T-helper 2 cell treated with Interferon-gamma antibody and Interleukin-4, amounts not matched to agents 5 μg/mL and 100 μg/mL, for 36 hours (primary cell): ENCODE results near the gene TRMT13.

Experiments
- DNase-seq: peaks from one replicate; pipeline ENCODE4 v3.0.0; 2021; ENCODE audit warnings: low spot score
- H3K27ac Mint-ChIP-seq: one replicate; pipeline ENCODE4 v1.8.0; 2021; ENCODE audit warnings: mild to moderate bottlenecking, mixed read lengths
- H3K27me3 Mint-ChIP-seq: one replicate; pipeline ENCODE4 v1.8.0; 2021; ENCODE audit warnings: low read depth, mixed read lengths
- H3K36me3 Mint-ChIP-seq: one replicate; pipeline ENCODE4 v1.8.0; 2021; ENCODE audit warnings: low read depth, mixed read lengths
- H3K4me1 Mint-ChIP-seq: one replicate; pipeline ENCODE4 v1.8.0; 2021; ENCODE audit warnings: low read depth, mixed read lengths
- H3K4me3 Mint-ChIP-seq: one replicate; pipeline ENCODE4 v1.8.0; 2022; ENCODE audit warnings: mild to moderate bottlenecking, moderate library complexity, mixed read lengths
- H3K9me3 Mint-ChIP-seq: one replicate; pipeline ENCODE4 v1.8.0; 2021; ENCODE audit warnings: mixed read lengths

Gene TRMT13, protein sequence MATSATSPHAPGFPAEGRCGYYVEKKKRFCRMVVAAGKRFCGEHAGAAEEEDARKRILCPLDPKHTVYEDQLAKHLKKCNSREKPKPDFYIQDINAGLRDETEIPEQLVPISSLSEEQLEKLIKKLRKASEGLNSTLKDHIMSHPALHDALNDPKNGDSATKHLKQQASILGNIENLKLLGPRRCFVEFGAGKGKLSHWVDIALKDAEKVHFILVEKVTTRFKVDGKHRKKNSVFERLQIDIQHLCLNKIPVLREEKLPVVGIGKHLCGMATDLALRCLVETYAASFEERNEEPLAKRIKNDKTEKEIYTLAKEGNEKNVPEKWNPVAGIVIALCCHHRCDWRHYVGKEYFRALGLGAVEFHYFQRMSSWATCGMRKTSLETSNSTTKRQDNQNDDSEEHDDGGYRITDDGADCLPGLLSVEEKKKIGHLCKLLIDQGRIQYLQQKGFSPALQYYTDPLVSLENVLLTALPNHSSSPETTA

DNA sequence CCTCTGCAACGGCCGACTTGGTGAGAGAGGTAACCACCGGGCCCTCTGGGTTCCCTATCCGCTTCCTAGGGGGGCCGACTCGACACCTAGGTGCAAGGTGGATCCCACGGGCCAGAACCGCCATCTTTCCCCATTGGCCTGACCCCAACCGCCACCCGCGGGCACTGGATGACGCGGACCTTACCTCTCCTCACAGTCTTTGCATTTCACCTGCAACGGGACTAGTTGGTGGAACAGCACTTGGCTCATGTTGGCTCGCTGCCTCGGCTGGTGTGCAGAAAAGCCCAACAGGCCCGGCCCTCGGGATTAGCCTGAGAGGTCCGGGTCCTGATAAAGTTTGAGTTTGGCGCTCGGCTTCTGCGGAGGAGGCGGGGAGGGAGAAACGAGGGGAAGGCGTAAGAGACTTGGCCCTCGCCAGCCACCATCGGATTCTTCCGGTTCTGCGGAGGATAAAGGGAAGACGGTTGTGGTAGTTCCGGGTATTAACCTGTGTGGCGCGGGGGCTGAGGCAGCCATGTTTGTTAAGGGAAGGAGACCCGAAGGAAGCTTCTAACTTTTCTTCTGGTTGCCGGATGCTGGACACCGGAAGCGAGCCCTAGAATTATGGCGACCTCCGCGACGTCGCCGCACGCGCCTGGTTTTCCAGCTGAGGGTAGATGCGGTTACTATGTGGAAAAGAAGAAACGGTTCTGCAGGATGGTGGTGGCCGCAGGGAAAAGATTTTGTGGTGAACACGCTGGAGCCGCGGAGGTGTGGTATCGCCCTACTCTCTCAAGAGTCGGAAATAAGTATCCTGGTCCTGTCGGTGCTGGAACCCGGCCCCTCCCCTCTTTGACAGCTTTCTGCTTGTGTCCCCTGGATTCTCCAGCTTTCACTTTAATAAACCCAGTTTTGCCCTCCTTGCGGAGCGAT is at the start of gene TRMT13, which contains the start of gene SASS6:
Gene TRMT13 (plus strand): TSS at position 598 of the 912 bp plus-strand sequence. CDS start 6 bp downstream, at position 604.
Gene SASS6 (minus strand): TSS at position 365 of the 912 bp plus-strand sequence. CDS start 116 bp downstream, at position 249.
- peak within 1 kb of the TSS; percentile 97 for H3K4me3 Mint-ChIP-seq
- H3K9me3 Mint-ChIP-seq: no peaks in the 10 kb centered on the region
- peak; percentile 95 for DNase-seq
- H3K36me3 Mint-ChIP-seq: peaks cover 14% of the 10 kb centered on the region
- peak within 1 kb of the TSS; percentile 91 for H3K27ac Mint-ChIP-seq
- peaks cover 29% of the 10 kb centered on the region for H3K4me1 Mint-ChIP-seq
- no peaks in the 10 kb centered on the region for H3K27me3 Mint-ChIP-seq

DNA sequence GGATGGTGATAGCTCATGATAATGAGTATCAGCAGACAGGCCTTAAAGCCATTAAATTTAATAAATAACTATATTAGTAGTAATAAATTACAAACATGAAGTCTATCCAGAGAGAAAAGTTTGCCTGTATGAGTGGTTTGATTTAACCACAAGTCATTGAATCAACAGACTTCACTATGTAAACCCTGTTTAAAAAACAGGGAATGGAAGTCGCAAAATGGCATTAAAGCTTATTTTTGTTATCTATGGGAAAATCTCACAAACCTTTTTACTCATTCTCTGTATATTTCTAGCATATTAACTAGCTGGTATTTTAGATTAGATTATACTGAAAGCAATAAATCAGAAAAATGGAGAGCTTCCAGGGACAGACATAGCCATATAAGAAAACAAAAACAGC is 45.6 kb upstream of the TRMT13 start:
- Mint-ChIP-seq H3K4me1 (no peaks in the 10 kb centered on the region), H3K27me3 (no peaks in the 10 kb centered on the region), H3K36me3 (peaks cover 14% of the 10 kb centered on the region), H3K4me3 (no peak overlapping the region), H3K9me3 (no peaks in the 10 kb centered on the region), H3K27ac (no peak overlapping the region)
- DNase-seq: no peak

DNA sequence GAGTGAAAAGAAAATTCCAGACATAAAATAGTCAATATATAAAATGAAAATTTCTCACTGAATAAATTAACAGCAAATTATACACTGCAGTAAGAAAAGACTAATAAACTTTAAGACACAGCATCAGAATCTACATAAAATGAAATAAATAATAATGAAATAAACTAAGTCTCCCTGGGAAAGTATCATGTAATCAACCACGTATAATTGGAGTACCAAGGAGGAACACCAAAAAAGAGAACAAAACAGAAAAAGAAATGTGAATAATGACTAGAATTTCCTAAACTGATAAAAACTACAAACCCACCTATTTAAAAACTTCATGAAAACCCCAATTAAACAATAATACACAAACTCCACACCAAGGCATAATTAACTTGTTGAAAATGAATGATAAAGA is 43.9 kb upstream of the TRMT13 start:
- Mint-ChIP-seq H3K27ac (no peak overlapping the region), H3K9me3 (no peaks in the 10 kb centered on the region), H3K4me1 (no peaks in the 10 kb centered on the region), H3K4me3 (no peak overlapping the region), H3K27me3 (no peaks in the 10 kb centered on the region), H3K36me3 (peaks cover 22% of the 10 kb centered on the region)
- DNase-seq: no peak

DNA sequence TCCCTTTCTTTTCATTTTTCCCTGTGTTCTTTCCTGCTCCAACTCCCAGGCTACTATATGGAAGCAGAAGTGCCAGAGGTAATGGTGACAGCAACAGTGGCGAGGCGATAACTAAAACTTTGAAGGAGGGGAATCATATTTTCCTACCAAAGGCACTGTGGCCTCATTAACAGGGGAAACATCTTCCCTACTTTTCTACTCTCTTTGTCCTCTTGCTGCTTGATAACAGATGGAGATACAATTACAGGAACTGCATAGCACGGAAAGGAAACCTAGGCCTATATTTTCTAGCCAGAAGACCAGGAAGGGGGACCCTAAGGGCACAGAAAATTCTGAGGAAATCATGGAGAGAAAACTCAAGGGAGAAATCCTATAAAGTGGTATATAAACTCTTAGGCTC is 42.5 kb upstream of the TRMT13 start:
- no peak for DNase-seq
- Mint-ChIP-seq H3K36me3 (peaks cover 24% of the 10 kb centered on the region), H3K27ac (no peak overlapping the region), H3K4me3 (no peak overlapping the region), H3K27me3 (no peaks in the 10 kb centered on the region), H3K4me1 (no peaks in the 10 kb centered on the region), H3K9me3 (no peaks in the 10 kb centered on the region)

DNA sequence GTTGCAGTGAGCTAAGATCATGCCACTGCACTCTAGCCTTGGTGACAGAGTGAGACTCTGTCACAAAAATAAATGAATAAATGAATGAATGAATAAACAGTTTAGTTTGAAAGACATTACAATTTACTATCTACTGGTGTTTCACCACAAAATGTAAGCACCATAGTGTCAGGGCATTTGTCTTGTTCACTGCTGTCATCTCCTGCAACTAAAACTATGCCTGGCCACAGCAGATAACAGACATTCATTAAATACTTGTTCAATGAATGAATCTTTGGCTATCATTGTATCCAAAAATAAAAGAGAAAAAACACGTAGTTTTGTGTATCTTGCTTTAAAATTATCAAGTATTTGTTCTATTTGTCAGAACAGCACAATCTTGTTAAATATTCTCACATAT is 32.8 kb upstream of the TRMT13 start:
- no peaks in the 10 kb centered on the region for H3K27me3 Mint-ChIP-seq
- peaks cover 46% of the 10 kb centered on the region for H3K36me3 Mint-ChIP-seq
- H3K4me3 Mint-ChIP-seq: no peak overlapping the region
- H3K9me3 Mint-ChIP-seq: peaks cover 5% of the 10 kb centered on the region
- no peak for DNase-seq
- no peaks in the 10 kb centered on the region for H3K4me1 Mint-ChIP-seq
- no peak overlapping the region for H3K27ac Mint-ChIP-seq

DNA sequence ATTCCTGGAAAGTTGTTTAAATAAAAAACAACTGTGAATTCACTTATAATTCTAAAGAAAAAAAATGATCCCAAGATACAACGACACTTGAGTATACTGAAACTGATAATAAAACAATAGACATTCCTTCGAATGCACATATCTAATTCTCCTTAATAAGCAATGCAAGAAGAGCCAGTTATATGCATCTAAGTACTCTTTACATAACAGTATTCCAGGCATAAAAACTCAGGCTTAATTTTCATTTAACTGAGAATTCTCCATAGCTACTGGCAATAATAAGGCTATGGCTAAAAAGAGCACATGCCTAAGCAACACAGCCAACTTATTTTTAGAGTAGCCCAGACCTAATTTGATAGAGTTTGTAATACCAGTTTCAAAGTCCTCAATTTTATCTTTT is 31.4 kb upstream of the TRMT13 start:
- no peak for DNase-seq
- Mint-ChIP-seq H3K9me3 (no peaks in the 10 kb centered on the region), H3K4me1 (no peaks in the 10 kb centered on the region), H3K27ac (no peak overlapping the region), H3K27me3 (no peaks in the 10 kb centered on the region), H3K4me3 (no peak overlapping the region), H3K36me3 (peaks cover 45% of the 10 kb centered on the region)

DNA sequence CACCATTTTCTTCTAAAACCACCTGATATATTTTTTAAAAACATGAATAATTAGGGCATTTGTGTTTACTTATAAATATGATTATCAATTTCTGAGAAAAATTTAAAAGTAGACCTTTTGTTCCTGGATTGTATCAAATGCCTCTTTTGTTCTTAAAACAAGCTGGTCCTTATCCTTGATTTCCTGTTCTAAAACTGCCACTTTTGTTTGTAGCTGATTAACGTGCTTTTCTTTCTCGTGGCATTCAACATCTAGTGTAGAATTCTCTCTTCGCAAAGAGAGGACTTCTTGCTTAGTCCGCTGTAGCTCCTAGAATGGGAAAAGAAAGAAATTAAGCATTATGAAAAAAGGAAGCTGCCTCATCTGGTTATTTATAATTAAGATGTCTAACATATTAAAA is 25.3 kb upstream of the TRMT13 start:
- H3K27ac Mint-ChIP-seq: no peak overlapping the region
- H3K9me3 Mint-ChIP-seq: no peaks in the 10 kb centered on the region
- H3K27me3 Mint-ChIP-seq: no peaks in the 10 kb centered on the region
- no peak overlapping the region for H3K4me3 Mint-ChIP-seq
- H3K4me1 Mint-ChIP-seq: peaks cover 2% of the 10 kb centered on the region
- H3K36me3 Mint-ChIP-seq: peaks cover 28% of the 10 kb centered on the region
- no peak for DNase-seq

DNA sequence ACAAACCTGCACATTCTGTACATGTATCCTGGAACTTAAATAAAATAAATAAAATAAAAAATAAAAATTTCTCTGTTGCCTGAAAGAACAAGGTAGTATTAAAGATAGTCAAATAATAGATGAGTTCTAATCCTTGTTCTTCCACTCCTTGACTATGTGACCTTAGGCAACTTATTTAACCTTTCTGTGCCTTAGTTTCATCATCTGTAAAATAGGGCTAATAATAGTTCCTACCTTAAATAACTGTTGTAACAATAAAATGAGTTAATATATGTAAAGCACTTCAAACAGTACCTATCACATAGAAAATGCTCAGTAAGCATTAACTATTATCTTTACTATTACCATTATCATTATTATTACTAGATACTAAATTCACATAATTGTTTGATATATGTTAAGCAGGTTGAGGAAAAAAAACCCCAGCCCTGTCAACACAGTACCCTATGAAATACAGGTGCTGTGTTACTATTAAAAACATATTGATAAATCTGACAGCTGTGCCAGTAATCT is 23.4 kb upstream of the TRMT13 start:
- Mint-ChIP-seq H3K4me1 (peaks cover 2% of the 10 kb centered on the region), H3K36me3 (peaks cover 22% of the 10 kb centered on the region), H3K27me3 (no peaks in the 10 kb centered on the region), H3K4me3 (no peak overlapping the region), H3K27ac (no peak overlapping the region), H3K9me3 (no peaks in the 10 kb centered on the region)
- no peak for DNase-seq

DNA sequence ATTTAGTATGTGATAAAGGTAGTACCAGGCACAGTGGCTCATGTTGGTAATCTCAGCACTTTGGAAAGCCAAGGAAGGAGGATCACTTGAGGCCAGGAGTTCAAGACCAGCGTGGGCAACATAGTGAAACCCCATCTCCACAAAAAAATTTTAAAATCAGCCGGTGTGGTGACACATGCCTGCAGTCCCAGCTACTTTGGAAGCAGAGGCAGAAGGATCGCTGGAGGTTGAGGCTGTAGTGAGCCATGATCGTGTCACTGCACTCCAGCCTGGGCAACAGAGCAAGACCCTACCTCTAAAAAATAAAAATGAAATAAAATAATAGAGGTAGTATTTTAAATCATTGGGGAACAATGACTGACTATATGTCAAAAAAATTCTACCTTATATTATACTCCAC is 17.4 kb upstream of the TRMT13 start:
- Mint-ChIP-seq H3K9me3 (no peaks in the 10 kb centered on the region), H3K4me3 (no peak overlapping the region), H3K27ac (no peak overlapping the region), H3K4me1 (no peaks in the 10 kb centered on the region), H3K36me3 (peaks cover 34% of the 10 kb centered on the region), H3K27me3 (no peaks in the 10 kb centered on the region)
- no peak for DNase-seq

DNA sequence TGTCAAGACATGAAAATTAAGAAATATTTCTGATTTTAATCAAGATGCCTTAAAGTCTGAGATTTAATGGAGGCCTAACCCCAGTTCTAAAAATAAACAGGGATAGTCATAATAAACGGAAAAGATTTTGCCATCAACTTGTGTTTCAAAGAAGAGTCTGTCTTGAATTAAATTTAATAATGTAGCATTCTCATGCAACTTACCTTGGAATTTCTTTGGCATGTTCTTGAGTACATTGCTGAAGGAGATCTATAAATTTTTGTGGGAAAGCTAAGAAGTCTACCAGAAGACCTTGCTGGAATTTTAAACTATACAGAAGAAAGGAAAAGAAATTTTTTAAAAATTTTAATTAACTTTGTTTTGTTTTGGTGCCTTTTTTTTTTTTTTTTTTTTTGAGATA is 10.8 kb upstream of the TRMT13 start:
- H3K9me3 Mint-ChIP-seq: no peaks in the 10 kb centered on the region
- H3K36me3 Mint-ChIP-seq: peaks cover 27% of the 10 kb centered on the region
- peaks cover 2% of the 10 kb centered on the region for H3K4me1 Mint-ChIP-seq
- no peak overlapping the region for H3K4me3 Mint-ChIP-seq
- no peak overlapping the region for H3K27ac Mint-ChIP-seq
- no peaks in the 10 kb centered on the region for H3K27me3 Mint-ChIP-seq
- DNase-seq: no peak

DNA sequence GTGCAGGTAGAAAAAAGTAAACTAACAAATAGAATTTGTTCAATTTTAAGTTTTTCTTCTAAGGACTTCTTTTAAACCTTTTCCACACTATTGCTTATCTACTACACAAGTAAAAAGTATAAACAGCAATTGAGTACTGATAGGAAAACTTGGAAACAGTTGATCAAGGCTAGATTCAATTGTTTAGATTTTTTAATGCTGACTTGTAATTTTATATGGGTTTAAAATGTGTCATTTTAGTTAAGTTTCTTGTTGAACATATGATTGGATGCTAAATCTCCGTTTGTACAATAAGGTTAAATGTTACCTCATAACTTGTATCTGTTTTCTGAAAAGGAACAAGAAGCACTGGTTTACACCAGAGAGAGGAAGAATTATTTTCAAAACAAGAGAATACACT is 5.7 kb upstream of the TRMT13 start:
- peaks cover 11% of the 10 kb centered on the region for H3K36me3 Mint-ChIP-seq
- no peaks in the 10 kb centered on the region for H3K27me3 Mint-ChIP-seq
- DNase-seq: no peak
- no peak overlapping the region for H3K4me3 Mint-ChIP-seq
- peaks cover 25% of the 10 kb centered on the region for H3K4me1 Mint-ChIP-seq
- no peak overlapping the region for H3K27ac Mint-ChIP-seq
- H3K9me3 Mint-ChIP-seq: no peaks in the 10 kb centered on the region

DNA sequence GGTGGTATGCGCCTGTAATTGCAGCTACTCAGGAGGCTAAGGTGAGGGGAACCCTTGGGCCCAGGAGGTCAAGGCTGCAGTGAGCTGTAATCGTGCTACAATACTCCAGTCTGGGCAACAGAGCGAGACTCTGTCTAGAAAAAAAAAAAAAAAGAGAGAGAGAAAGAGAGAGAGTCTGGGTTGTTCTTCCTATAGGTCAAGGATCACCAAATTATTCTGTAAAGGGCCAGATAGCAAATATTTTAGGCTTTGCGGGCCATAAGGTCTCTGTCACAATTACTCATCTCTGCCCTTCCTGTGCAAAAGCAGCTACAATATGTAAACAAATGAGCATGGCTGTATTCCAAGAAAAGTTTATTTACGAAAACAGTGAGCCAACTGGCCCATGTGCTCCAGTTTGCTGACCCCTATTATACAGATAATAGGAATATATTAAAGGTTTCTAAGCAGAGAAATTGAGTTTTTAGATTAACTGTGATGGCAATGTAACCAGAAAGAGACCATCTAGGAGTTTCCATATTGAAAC is 2.3 kb upstream of the TRMT13 start:
- H3K9me3 Mint-ChIP-seq: no peaks in the 10 kb centered on the region
- H3K27me3 Mint-ChIP-seq: no peaks in the 10 kb centered on the region
- peaks cover 14% of the 10 kb centered on the region for H3K36me3 Mint-ChIP-seq
- no peak overlapping the region for H3K4me3 Mint-ChIP-seq
- H3K27ac Mint-ChIP-seq: no peak overlapping the region
- no peak for DNase-seq
- H3K4me1 Mint-ChIP-seq: peaks cover 33% of the 10 kb centered on the region

DNA sequence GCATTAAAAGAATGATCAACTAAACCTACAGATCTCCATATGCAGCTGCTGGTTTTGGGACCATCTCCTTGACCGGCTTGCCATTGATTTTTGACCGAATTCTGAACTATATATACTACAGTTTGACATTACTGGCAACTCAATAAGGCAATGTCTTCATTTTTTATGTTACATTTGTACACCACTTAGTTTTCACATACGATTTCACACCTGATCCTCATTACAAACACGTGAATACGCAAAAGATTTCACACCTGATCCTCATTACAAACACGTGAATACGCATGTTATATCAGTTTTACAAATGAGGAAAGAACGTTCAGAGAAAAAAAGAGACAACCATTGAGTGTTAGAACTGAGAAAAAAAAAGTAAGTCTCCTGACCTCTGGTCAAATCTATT is 1.3 kb upstream of the TRMT13 start:
- Mint-ChIP-seq H3K27ac (peak overlapping the region; percentile 91), H3K27me3 (no peaks in the 10 kb centered on the region), H3K4me1 (peaks cover 33% of the 10 kb centered on the region), H3K9me3 (no peaks in the 10 kb centered on the region), H3K4me3 (peak overlapping the region; percentile 97), H3K36me3 (peaks cover 9% of the 10 kb centered on the region)
- DNase-seq: no peak

DNA sequence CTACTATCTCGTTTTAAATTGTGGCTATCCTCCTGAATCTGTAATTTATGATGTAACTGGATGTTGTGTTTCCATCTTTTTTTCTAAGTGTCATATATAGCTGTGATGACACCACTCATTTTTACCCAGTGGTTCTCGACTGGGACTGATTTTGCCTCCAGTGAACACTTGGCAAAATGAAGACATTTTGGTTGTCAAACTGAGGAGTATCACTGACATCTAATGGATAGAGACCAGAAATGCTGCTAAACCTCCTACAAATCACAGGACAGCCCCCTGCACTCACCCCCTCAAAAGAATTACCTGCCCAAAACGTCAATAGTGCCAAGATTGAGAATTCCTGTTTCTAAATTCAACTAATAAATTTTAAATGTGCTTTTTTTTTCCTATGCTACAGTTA is 1.9 kb downstream of the TRMT13 start:
- Mint-ChIP-seq H3K9me3 (no peaks in the 10 kb centered on the region), H3K4me1 (peaks cover 27% of the 10 kb centered on the region), H3K4me3 (peak overlapping the region; percentile 33), H3K36me3 (peaks cover 24% of the 10 kb centered on the region), H3K27ac (no peak overlapping the region), H3K27me3 (no peaks in the 10 kb centered on the region)
- DNase-seq: no peak
